Liver (tissue), 9 donors: ENCODE data around the gene LTBP2. TPM values are rescaled to one million over a fixed set of nuclear protein-coding genes. Genes with fewer than 3 reads are reported as not detected.

Experiments used
- DNase-seq: peaks from one replicate; pipeline ENCODE4 v3.0.0-alpha.2; 2017; ENCODE audit warnings: low spot score
- H3K27ac ChIP-seq, 2 donors: one replicate each; pipeline ENCODE4 v1.7.0; 2013; ENCODE audit warnings: inconsistent platforms in 2 of 2, low read length in 2 of 2, control low read depth in 1 of 2, low read depth in 1 of 2, mild to moderate bottlenecking in 1 of 2
- H3K27me3 ChIP-seq, 4 donors: one replicate each; pipeline versions ENCODE4 v1.6.1 to v1.7.0; 2013; ENCODE audit warnings: low read length in 3 of 4, inconsistent platforms in 1 of 4, mild to moderate bottlenecking in 1 of 4, moderate library complexity in 1 of 4; ENCODE audit not compliant: control insufficient read depth in 4 of 4, insufficient read depth in 4 of 4
- H3K36me3 ChIP-seq, 4 donors: one replicate each; pipeline versions ENCODE4 v1.6.1 to v1.7.0; 2013; ENCODE audit warnings: low read length in 3 of 4, mild to moderate bottlenecking in 3 of 4, low read depth in 1 of 4, moderate library complexity in 1 of 4; ENCODE audit not compliant: control insufficient read depth in 4 of 4, insufficient read depth in 3 of 4
- H3K4me1 ChIP-seq, 4 donors: one replicate each; pipeline versions ENCODE4 v1.6.1 to v1.7.0; 2013; ENCODE audit warnings: low read length in 3 of 4, mild to moderate bottlenecking in 3 of 4, moderate library complexity in 1 of 4; ENCODE audit not compliant: control insufficient read depth in 4 of 4, insufficient read depth in 4 of 4
- H3K4me3 ChIP-seq, 3 donors: one replicate each; pipeline versions ENCODE4 v1.6.1 to v1.7.0; 2013; ENCODE audit warnings: low read length in 3 of 3, control low read depth in 1 of 3, low read depth in 1 of 3, mild to moderate bottlenecking in 1 of 3
- H3K9ac ChIP-seq, 2 donors: one replicate each; pipeline ENCODE4 v1.7.0; 2013; ENCODE audit warnings: low read length in 2 of 2, mild to moderate bottlenecking in 2 of 2, moderate library complexity in 2 of 2, control low read depth in 1 of 2, low read depth in 1 of 2
- H3K9me3 ChIP-seq, 4 donors: one replicate each; pipeline versions ENCODE4 v1.6.1 to v1.7.0; 2013; ENCODE audit warnings: low read length in 3 of 4; ENCODE audit not compliant: control insufficient read depth in 4 of 4
- ATF3 ChIP-seq: IDR thresholded peaks from 2 replicates; pipeline ENCODE4 v1.6.1; 2016; ENCODE audit warnings: antibody characterized with exemption
- CTCF ChIP-seq: fragments of 150-350 bp; IDR thresholded peaks from 2 replicates; pipeline ENCODE4 v1.5.1; 2017; ENCODE audit warnings: improper control_type of control experiment, low read depth, low read length; ENCODE audit not compliant: missing input control
- EGR1 ChIP-seq, 2 donors: IDR thresholded peaks; 2 replicates each; pipeline ENCODE4 v1.6.1; 2016 to 2018; ENCODE audit warnings: antibody characterized with exemption in 2 of 2, low read depth in 2 of 2
- FOXA1 ChIP-seq: IDR thresholded peaks from 2 replicates; pipeline ENCODE4 v1.6.1; 2016; ENCODE audit warnings: antibody characterized with exemption
- FOXA2 ChIP-seq: IDR thresholded peaks from 2 replicates; pipeline ENCODE4 v1.6.1; 2016; ENCODE audit warnings: antibody characterized with exemption
- GABPA ChIP-seq, 2 donors: IDR thresholded peaks in 1 of 2; conservative IDR thresholded peaks in 1 of 2; 2 replicates each; pipeline ENCODE4 v1.6.1; 2016; ENCODE audit warnings: antibody characterized with exemption in 2 of 2, mild to moderate bottlenecking in 1 of 2, moderate library complexity in 1 of 2
- HNF4A ChIP-seq, 2 donors: conservative IDR thresholded peaks; 2 replicates each; pipeline ENCODE4 v1.6.1; 2016; ENCODE audit warnings: antibody characterized with exemption in 2 of 2, mild to moderate bottlenecking in 2 of 2
- HNF4G ChIP-seq: IDR thresholded peaks from 2 replicates; pipeline ENCODE4 v1.6.1; 2016; ENCODE audit warnings: antibody characterized with exemption
- JUND ChIP-seq, 2 donors: IDR thresholded peaks; 2 replicates each; pipeline ENCODE4 v1.6.1; 2016; ENCODE audit warnings: antibody characterized with exemption in 2 of 2
- NR2F2 ChIP-seq: IDR thresholded peaks from 2 replicates; pipeline ENCODE4 v1.6.1; 2016; ENCODE audit warnings: antibody characterized with exemption
- RAD21 ChIP-seq, 2 donors: IDR thresholded peaks; 2 replicates each; pipeline ENCODE4 v1.6.1; 2016; ENCODE audit warnings: antibody characterized with exemption in 2 of 2, mild to moderate bottlenecking in 2 of 2
- REST ChIP-seq: IDR thresholded peaks from 2 replicates; pipeline ENCODE4 v1.6.1; 2016; ENCODE audit warnings: antibody characterized with exemption, mild to moderate bottlenecking
- RXRA ChIP-seq, 2 donors: IDR thresholded peaks; 2 replicates each; pipeline ENCODE4 v1.6.1; 2017 to 2018; ENCODE audit warnings: antibody characterized with exemption in 2 of 2, mild to moderate bottlenecking in 1 of 2
- SP1 ChIP-seq: IDR thresholded peaks from 2 replicates; pipeline ENCODE4 v1.6.1; 2018; ENCODE audit warnings: antibody characterized with exemption, mild to moderate bottlenecking
- TAF1 ChIP-seq: conservative IDR thresholded peaks from 2 replicates; pipeline ENCODE4 v1.6.1; 2016; ENCODE audit warnings: antibody characterized with exemption, mild to moderate bottlenecking
- YY1 ChIP-seq: IDR thresholded peaks from 2 replicates; pipeline ENCODE4 v1.6.1; 2016; ENCODE audit warnings: antibody characterized with exemption, mild to moderate bottlenecking
- ZBTB33 ChIP-seq: IDR thresholded peaks from 2 replicates; pipeline ENCODE4 v1.6.1; 2016; ENCODE audit warnings: antibody characterized with exemption
- WGBS: extraction: QIAGEN DNeasy Blood & Tissue Kit; methylation state at CpG from one replicate; pipeline ENCODE4 v1.1.7; 2013; 5-methylcytosine and 5-hydroxymethylcytosine counted together
- polyA plus RNA-seq, 2 donors: library from polyadenylated mRNA; stranded (reverse) in 1 of 2; unstranded in 1 of 2; fragments of 200-250 nt in 1 of 2; fragments of >200 nt in 1 of 2; fragmentation: Nextera tagmentation in 1 of 2; extraction: Ambion mirVana in 1 of 2; gene quantifications; one replicate each; pipeline versions ENCODE4 v1.2.1 to v1.2.3, GENCODE V29; 2013 to 2015
- total RNA-seq, 2 donors: library from RNA; depleted of rRNA; stranded (reverse); fragments of >200 nt; gene quantifications; one replicate each; pipeline ENCODE4 v1.2.3, GENCODE V29; 2014
- TF ChIP-seq, protein P1 (sequence below): IDR thresholded peaks from 2 replicates; pipeline ENCODE4 v1.6.1; 2016; ENCODE audit warnings: antibody characterized with exemption
- donor health status: healthy.
- donor health status: healthy.
- donor health status: healthy.
- donor health status: healthy.
- donor health status: healthy.

LTBP2 gene
- total and polyA plus RNA-seq, 4 donors, result 0.24 to 1.3 (median 0.89) TPM

GRCh38 chr14:74475678-74476077, 136.4 kb downstream of the LTBP2 start:
- Histone ChIP-seq H3K4me1 (no peaks in the 10 kb centered on the region), H3K9me3 (no peaks in the 10 kb centered on the region), H3K36me3 (peaks cover 5 to 19% (median 12%) of the 10 kb centered on the region in 4 donors), H3K4me3 (no peak overlapping the region), H3K27ac (no peak overlapping the region), H3K9ac (no peak overlapping the region), H3K27me3 (no peaks in the 10 kb centered on the region)
- DNase-seq, result no peak
- whole genome bisulfite sequencing, result 79% methylated on average over 3 of the region's 3 CpGs
- TF ChIP-seq GABPA (IDR thresholded peaks at IDR 0.05 in 1 of 2, conservative IDR thresholded peaks at IDR 0.05 in 1 of 2) (no peak), FOXA1 (no peak), REST (no peak), RXRA (IDR thresholded peaks at IDR 0.05) (no peak), EGR1 (IDR thresholded peaks at IDR 0.05; ENCODE audit: low read depth in 2 of 2) (no peak), SP1 (no peak), ZBTB33 (no peak), ATF3 (no peak), CTCF (no peak), YY1 (no peak), JUND (IDR thresholded peaks at IDR 0.05) (no peak), FOXA2 (no peak), TAF1 (no peak), RAD21 (IDR thresholded peaks at IDR 0.05) (no peak), NR2F2 (no peak), HNF4A (conservative IDR thresholded peaks at IDR 0.05) (no peak), HNF4G (no peak)
- TF ChIP-seq, protein P1, sequence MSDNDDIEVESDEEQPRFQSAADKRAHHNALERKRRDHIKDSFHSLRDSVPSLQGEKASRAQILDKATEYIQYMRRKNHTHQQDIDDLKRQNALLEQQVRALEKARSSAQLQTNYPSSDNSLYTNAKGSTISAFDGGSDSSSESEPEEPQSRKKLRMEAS, result no peak
